AG04449 (cell line): ENCODE results near the gene PPARG.

Experiments
- CTCF ChIA-PET: fragments of 350-600 bp; formaldehyde crosslinking; extraction: SDS; loops from one replicate; lab custom pipeline; 2021; ENCODE audit warnings: antibody characterized with exemption; lab: Yijun Ruan, JAX
- POLR2A ChIA-PET: fragments of 400-600, 350-600 bp; formaldehyde crosslinking; extraction: SDS; loops from one replicate; lab custom pipeline; 2020; ENCODE audit warnings: antibody characterized with exemption, inconsistent platforms; lab: Yijun Ruan, JAX
- DNase-seq: peaks from one replicate; pipeline ENCODE4 v3.0.0-alpha.2; 2010; ENCODE audit warnings: low read depth, low spot score
- H3K4me3 ChIP-seq: 2 replicates; pipeline ENCODE4 v1.5.1; 2011; ENCODE audit warnings: low read depth, mild to moderate bottlenecking, control low read depth, low read length
- TF ChIP-seq, protein P1 (sequence below): IDR thresholded peaks from one replicate; pipeline ENCODE4 v1.5.1; 2011; ENCODE audit warnings: mild to moderate bottlenecking, moderate library complexity, low read length, control low read depth, inconsistent platforms; ENCODE audit not compliant: insufficient read depth; ENCODE audit errors: missing control alignments

Gene PPARG

DNA sequence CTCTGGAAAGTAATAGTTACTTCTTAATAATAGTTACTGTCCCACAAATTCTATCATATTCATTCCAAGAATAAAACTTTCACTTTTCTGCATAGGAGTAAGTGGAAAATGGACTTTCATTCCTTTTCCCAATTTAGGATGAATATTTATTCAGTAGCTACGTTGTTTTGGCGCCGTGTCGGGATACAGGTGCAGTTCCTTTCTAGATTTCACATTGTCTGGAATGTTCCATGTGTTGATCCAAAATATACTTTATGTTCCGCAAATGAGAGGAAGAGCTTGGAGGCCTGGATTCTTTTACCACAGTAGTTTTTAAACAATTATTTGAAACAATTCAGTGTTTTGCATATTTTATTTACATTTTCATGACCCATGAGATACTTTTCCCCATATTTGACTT lies 22.8 kb upstream of the PPARG start:
- CTCF ChIA-PET: interaction anchor here (2.8 kb wide), 1 partner anchor 214 kb away, joined by 8 read pairs; no protein-coding TSS in a partner anchor
- no peak overlapping the region for H3K4me3 ChIP-seq
- TF ChIP-seq, protein P1, sequence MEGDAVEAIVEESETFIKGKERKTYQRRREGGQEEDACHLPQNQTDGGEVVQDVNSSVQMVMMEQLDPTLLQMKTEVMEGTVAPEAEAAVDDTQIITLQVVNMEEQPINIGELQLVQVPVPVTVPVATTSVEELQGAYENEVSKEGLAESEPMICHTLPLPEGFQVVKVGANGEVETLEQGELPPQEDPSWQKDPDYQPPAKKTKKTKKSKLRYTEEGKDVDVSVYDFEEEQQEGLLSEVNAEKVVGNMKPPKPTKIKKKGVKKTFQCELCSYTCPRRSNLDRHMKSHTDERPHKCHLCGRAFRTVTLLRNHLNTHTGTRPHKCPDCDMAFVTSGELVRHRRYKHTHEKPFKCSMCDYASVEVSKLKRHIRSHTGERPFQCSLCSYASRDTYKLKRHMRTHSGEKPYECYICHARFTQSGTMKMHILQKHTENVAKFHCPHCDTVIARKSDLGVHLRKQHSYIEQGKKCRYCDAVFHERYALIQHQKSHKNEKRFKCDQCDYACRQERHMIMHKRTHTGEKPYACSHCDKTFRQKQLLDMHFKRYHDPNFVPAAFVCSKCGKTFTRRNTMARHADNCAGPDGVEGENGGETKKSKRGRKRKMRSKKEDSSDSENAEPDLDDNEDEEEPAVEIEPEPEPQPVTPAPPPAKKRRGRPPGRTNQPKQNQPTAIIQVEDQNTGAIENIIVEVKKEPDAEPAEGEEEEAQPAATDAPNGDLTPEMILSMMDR: no peak
- POLR2A ChIA-PET: no interaction called here
- DNase-seq: no peak

DNA sequence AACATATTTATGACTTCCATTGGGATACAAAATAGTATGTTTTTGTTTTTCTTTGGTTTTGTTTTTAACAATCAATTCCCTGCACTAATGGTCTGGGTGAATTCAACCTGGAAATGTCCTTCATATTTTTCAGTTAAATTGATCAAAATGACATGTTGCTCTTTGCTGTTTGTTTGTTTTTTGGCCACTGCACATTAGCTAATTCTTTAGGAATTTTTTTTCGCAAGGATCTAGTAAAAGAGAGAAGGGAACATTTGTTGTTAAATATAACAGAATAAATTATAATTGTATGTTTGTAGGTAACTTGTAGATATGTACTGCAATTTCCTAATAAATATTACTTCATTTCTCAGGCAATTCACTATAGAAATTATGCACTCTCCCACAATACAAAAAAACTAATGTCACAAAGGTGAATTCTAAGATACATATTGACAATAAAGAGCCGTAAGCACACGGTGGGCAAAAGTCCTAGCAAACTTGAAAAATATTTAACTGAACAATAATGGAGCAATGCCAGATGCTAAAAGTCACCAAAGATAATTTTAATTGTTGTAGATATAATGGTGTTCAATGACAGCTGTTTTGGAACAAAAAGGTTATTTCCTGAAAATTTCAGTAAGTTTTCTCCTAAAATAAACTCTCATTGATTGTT lies 21.4 kb upstream of the PPARG start:
- TF ChIP-seq, protein P1: no peak
- H3K4me3 ChIP-seq: no peak overlapping the region
- DNase-seq: no peak
- POLR2A ChIA-PET: no interaction called here
- CTCF ChIA-PET: interaction anchor here (0.8 to 2.8 kb wide), 2 partner anchors 80 to 212 kb away, joined by 3 to 8 read pairs; no protein-coding TSS in a partner anchor

- DNase-seq: no peak
- TF ChIP-seq, protein P1: no peak
- CTCF ChIA-PET: interaction anchor here (0.8 kb wide), 1 partner anchor 81 kb away, joined by 3 read pairs; no protein-coding TSS in a partner anchor
- POLR2A ChIA-PET: no interaction called here
- H3K4me3 ChIP-seq: no peak overlapping the region
Measured at GRCh38 chr3:12268049-12268735, 20.7 kb upstream of the PPARG start.

DNA sequence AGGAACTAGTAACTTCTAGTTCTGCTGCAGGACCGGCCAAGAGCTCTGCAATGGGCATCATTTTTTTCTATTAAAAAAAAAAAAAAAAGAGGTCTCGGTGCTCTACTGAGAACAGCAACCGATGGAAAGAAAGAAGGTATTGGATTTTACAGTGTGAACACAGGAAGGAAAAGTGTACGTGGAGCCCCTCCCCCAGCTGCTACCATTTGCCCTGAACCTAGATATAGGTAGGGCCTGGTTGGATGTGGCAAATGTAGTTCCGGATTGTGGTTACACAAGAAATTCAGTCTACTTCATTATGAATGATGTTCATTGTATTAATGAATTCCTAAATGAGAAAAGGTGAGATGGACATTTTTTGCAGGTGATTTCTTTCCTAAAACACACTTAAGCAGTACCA lies 17.9 kb upstream of the PPARG start:
- no peak for DNase-seq
- POLR2A ChIA-PET: no interaction called here
- CTCF ChIA-PET: no interaction called here
- TF ChIP-seq, protein P1: no peak
- no peak overlapping the region for H3K4me3 ChIP-seq

GRCh38 chr3:12273045-12273695 lies 15.7 kb upstream of the PPARG start:
- ChIA-PET CTCF (interaction anchor here (1.0 kb wide), 1 partner anchor 20 kb away, joined by 3 read pairs; no protein-coding TSS in a partner anchor), POLR2A (no interaction called here)
- H3K4me3 ChIP-seq: no peak overlapping the region
- TF ChIP-seq, protein P1: no peak
- DNase-seq: peak; percentile 2
